ENCODE results near the gene WDR72.

Gene WDR72

DNA sequence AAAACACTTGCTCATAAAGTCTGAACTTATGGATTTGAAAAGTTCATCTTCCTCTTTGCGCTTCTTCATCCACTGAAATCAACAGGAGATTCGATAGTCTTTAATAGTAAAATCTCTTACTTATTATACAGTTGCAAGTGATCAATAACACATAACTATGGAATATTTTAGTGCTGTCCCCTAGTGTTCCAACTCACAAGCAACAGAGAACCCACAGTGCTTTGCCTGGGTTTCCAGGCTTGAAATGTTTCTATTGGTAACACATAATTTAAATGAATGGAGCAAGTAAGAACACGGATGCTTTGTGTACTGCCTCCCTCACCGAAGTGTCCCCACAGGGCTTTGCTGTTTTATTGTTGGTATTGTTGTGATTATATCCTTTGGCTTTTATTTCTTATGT lies 93.5 kb downstream of the WDR72 start:
- TF ChIP-seq ZNF565 (CRISPR knock-in tag; conservative IDR thresholded peaks at IDR 0.05; ENCODE audit: low read depth) (no peak), ZNF8 (CRISPR knock-in tag; IDR thresholded peaks at IDR 0.05) (no peak), SNAI2 (CRISPR knock-in tag; IDR thresholded peaks at IDR 0.05) (no peak), BACH2 (CRISPR knock-in tag; IDR thresholded peaks at IDR 0.05; ENCODE audit: borderline replicate concordance) (no peak), ZFP30 (CRISPR knock-in tag; IDR thresholded peaks at IDR 0.05) (no peak), ARNTL (CRISPR knock-in tag; IDR thresholded peaks at IDR 0.05; ENCODE audit: borderline replicate concordance, low read depth) (no peak), RARB (CRISPR knock-in tag; IDR thresholded peaks at IDR 0.05) (no peak)
- TF ChIP-seq, protein P1, sequence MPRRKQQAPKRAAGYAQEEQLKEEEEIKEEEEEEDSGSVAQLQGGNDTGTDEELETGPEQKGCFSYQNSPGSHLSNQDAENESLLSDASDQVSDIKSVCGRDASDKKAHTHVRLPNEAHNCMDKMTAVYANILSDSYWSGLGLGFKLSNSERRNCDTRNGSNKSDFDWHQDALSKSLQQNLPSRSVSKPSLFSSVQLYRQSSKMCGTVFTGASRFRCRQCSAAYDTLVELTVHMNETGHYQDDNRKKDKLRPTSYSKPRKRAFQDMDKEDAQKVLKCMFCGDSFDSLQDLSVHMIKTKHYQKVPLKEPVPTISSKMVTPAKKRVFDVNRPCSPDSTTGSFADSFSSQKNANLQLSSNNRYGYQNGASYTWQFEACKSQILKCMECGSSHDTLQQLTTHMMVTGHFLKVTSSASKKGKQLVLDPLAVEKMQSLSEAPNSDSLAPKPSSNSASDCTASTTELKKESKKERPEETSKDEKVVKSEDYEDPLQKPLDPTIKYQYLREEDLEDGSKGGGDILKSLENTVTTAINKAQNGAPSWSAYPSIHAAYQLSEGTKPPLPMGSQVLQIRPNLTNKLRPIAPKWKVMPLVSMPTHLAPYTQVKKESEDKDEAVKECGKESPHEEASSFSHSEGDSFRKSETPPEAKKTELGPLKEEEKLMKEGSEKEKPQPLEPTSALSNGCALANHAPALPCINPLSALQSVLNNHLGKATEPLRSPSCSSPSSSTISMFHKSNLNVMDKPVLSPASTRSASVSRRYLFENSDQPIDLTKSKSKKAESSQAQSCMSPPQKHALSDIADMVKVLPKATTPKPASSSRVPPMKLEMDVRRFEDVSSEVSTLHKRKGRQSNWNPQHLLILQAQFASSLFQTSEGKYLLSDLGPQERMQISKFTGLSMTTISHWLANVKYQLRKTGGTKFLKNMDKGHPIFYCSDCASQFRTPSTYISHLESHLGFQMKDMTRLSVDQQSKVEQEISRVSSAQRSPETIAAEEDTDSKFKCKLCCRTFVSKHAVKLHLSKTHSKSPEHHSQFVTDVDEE (CRISPR knock-in tag; IDR thresholded peaks at IDR 0.05): no peak
- no peak for ATAC-seq

DNA sequence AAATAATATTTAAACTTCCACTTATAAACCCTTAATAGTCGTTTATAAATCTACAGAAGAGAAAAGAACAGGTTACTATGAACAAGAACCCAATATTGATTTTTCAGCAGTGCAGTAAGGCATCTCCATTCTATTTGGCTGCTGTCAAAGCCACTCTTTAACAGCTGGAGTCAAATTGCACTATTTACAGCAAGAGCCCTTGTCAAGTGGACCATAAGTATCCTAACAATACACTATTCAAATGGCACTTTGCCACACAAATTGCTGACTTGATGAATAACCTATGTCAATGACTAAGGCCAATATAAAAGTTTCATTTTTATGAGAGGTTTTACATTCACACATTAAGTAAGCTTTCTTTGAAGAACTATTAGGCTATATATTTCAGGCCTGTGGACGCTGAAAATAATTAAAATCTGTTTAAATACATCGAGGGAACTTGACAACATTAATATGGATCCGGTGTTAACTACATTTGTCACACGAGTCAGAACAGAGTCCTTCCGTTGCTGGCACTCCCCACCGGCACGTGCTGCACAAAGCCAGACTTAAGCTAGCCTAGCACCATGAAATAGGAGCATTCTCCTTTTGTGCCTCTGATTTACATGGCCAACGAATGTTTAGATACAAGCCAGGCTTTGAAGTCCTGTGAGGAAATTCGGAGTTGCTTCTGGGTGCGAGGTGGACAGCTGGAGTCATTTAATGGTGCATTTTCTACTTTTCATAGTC lies 100.5 kb downstream of the WDR72 start:
- no peak for ATAC-seq
- TF ChIP-seq ZFP3 (CRISPR knock-in tag; IDR thresholded peaks at IDR 0.05): no peak
- TF ChIP-seq, protein P2, sequence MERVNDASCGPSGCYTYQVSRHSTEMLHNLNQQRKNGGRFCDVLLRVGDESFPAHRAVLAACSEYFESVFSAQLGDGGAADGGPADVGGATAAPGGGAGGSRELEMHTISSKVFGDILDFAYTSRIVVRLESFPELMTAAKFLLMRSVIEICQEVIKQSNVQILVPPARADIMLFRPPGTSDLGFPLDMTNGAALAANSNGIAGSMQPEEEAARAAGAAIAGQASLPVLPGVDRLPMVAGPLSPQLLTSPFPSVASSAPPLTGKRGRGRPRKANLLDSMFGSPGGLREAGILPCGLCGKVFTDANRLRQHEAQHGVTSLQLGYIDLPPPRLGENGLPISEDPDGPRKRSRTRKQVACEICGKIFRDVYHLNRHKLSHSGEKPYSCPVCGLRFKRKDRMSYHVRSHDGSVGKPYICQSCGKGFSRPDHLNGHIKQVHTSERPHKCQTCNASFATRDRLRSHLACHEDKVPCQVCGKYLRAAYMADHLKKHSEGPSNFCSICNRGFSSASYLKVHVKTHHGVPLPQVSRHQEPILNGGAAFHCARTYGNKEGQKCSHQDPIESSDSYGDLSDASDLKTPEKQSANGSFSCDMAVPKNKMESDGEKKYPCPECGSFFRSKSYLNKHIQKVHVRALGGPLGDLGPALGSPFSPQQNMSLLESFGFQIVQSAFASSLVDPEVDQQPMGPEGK (CRISPR knock-in tag; IDR thresholded peaks at IDR 0.05; ENCODE audit: borderline replicate concordance): no peak
- TF ChIP-seq ZC3H10 (CRISPR knock-in tag; IDR thresholded peaks at IDR 0.05): no peak
- TF ChIP-seq, protein P3, sequence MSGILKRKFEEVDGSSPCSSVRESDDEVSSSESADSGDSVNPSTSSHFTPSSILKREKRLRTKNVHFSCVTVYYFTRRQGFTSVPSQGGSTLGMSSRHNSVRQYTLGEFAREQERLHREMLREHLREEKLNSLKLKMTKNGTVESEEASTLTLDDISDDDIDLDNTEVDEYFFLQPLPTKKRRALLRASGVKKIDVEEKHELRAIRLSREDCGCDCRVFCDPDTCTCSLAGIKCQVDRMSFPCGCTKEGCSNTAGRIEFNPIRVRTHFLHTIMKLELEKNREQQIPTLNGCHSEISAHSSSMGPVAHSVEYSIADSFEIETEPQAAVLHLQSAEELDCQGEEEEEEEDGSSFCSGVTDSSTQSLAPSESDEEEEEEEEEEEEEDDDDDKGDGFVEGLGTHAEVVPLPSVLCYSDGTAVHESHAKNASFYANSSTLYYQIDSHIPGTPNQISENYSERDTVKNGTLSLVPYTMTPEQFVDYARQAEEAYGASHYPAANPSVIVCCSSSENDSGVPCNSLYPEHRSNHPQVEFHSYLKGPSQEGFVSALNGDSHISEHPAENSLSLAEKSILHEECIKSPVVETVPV (CRISPR knock-in tag; IDR thresholded peaks at IDR 0.05): no peak
- no peak for TF ChIP-seq PPARA (CRISPR knock-in tag; IDR thresholded peaks at IDR 0.05; ENCODE audit: borderline replicate concordance)
- TF ChIP-seq TOX (CRISPR knock-in tag; IDR thresholded peaks at IDR 0.05; ENCODE audit: borderline replicate concordance): no peak
- TF ChIP-seq TCF4 (CRISPR knock-in tag; IDR thresholded peaks at IDR 0.05; ENCODE audit: borderline replicate concordance): no peak
- no peak for TF ChIP-seq ZNF565 (CRISPR knock-in tag; conservative IDR thresholded peaks at IDR 0.05; ENCODE audit: low read depth)
- TF ChIP-seq ZNF8 (CRISPR knock-in tag; IDR thresholded peaks at IDR 0.05): no peak
- TF ChIP-seq ARNTL (CRISPR knock-in tag; IDR thresholded peaks at IDR 0.05; ENCODE audit: borderline replicate concordance, low read depth): no peak
- TF ChIP-seq ZNF70 (CRISPR knock-in tag; IDR thresholded peaks at IDR 0.05): no peak
- TF ChIP-seq ISL1 (CRISPR knock-in tag; IDR thresholded peaks at IDR 0.05): no peak
- no peak for TF ChIP-seq RARB (CRISPR knock-in tag; IDR thresholded peaks at IDR 0.05)
- no peak for TF ChIP-seq BACH2 (CRISPR knock-in tag; IDR thresholded peaks at IDR 0.05; ENCODE audit: borderline replicate concordance)
- no peak for TF ChIP-seq SNAI2 (CRISPR knock-in tag; IDR thresholded peaks at IDR 0.05)
- TF ChIP-seq, protein P4, sequence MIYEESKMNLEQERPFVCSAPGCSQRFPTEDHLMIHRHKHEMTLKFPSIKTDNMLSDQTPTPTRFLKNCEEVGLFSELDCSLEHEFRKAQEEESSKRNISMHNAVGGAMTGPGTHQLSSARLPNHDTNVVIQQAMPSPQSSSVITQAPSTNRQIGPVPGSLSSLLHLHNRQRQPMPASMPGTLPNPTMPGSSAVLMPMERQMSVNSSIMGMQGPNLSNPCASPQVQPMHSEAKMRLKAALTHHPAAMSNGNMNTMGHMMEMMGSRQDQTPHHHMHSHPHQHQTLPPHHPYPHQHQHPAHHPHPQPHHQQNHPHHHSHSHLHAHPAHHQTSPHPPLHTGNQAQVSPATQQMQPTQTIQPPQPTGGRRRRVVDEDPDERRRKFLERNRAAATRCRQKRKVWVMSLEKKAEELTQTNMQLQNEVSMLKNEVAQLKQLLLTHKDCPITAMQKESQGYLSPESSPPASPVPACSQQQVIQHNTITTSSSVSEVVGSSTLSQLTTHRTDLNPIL (CRISPR knock-in tag; IDR thresholded peaks at IDR 0.05; ENCODE audit: low read depth): no peak
- TF ChIP-seq GLIS3 (CRISPR knock-in tag; IDR thresholded peaks at IDR 0.05): no peak

DNA sequence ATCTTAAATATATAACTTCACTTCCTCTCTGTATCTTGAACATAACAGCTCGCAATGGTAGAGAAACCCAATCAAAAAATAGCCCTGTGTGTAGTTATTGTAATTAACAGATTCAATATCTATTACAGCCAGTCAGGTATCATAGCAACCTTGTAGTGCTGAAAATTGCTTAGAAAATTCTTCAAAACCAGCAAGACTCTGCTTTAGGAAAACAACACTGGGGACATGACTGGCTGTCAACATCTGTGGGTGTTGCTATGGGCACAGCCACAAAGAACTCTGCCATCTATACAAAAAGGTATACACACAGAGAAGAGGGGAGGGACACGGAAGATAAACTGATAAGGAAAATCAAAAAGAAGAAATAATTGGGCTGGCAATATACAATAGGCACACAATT lies 101.2 kb downstream of the WDR72 start:
- ATAC-seq: no peak
- TF ChIP-seq TOX (CRISPR knock-in tag; IDR thresholded peaks at IDR 0.05; ENCODE audit: borderline replicate concordance): no peak
- TF ChIP-seq, protein P3 (CRISPR knock-in tag; IDR thresholded peaks at IDR 0.05): no peak
- no peak for TF ChIP-seq BACH2 (CRISPR knock-in tag; IDR thresholded peaks at IDR 0.05; ENCODE audit: borderline replicate concordance)
- TF ChIP-seq, protein P5, sequence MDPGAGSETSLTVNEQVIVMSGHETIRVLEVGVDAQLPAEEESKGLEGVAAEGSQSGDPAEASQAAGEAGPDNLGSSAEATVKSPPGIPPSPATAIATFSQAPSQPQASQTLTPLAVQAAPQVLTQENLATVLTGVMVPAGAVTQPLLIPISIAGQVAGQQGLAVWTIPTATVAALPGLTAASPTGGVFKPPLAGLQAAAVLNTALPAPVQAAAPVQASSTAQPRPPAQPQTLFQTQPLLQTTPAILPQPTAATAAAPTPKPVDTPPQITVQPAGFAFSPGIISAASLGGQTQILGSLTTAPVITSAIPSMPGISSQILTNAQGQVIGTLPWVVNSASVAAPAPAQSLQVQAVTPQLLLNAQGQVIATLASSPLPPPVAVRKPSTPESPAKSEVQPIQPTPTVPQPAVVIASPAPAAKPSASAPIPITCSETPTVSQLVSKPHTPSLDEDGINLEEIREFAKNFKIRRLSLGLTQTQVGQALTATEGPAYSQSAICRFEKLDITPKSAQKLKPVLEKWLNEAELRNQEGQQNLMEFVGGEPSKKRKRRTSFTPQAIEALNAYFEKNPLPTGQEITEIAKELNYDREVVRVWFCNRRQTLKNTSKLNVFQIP (CRISPR knock-in tag; IDR thresholded peaks at IDR 0.05; ENCODE audit: borderline replicate concordance, low read depth): no peak
- TF ChIP-seq, protein P2 (CRISPR knock-in tag; IDR thresholded peaks at IDR 0.05; ENCODE audit: borderline replicate concordance): no peak

Measured in SK-N-SH treated with all-trans-retinoic acid at 6 μM for 48 hours (cell line).